Myocyte (in vitro differentiated cells): ENCODE data around the gene TGM1. TPM values are rescaled to one million over a fixed set of nuclear protein-coding genes. Genes with fewer than 3 reads are reported as not detected.
"Not testable (repeated sequence)": the region's sequence is repeated elsewhere in the genome, so short reads cannot be mapped to it uniquely, and the experiment has no call there.

ENCODE experiments used
- DNase-seq: peaks from one replicate; pipeline ENCODE4 v3.0.0-alpha.2; 2012; ENCODE audit warnings: low read depth
- total RNA-seq: library from RNA; depleted of rRNA; stranded (reverse); fragments of >200 nt; gene quantifications from 2 replicates; pipeline ENCODE4 v1.2.3, GENCODE V29; 2014

TGM1 gene
- total RNA-seq, 1 donor from 2014 or later: 0.08 TPM

- DNase-seq: peak; percentile 26
Measured at GRCh38 chr14:24234095-24235005, 28.6 kb downstream of the TGM1 start.

GRCh38 chr14:24233538-24233866 lies 29.5 kb downstream of the TGM1 start:
- no peak for DNase-seq

GRCh38 chr14:24232645-24233537 lies 30.1 kb downstream of the TGM1 start, which contains the start of gene GMPR2:
Gene GMPR2 (plus strand): TSS chr14:24232929. CDS start chr14:24233254, 325 bp downstream.
- no peak for DNase-seq

- peak; percentile 93 for DNase-seq
Measured at GRCh38 chr14:24232121-24232644, 30.8 kb downstream of the TGM1 start, which contains the start of gene NEDD8. Gene NEDD8 (minus strand): TSS chr14:24232367. CDS start chr14:24232267, 100 bp downstream.

GRCh38 chr14:24231263-24232120 lies 31.5 kb downstream of the TGM1 start:
- no peak for DNase-seq

GRCh38 chr14:24228902-24229301 lies 34.1 kb downstream of the TGM1 start:
- DNase-seq: no peak

- DNase-seq: no peak
Measured at GRCh38 chr14:24226473-24226872, 36.5 kb downstream of the TGM1 start.

GRCh38 chr14:24224618-24225071 lies 38.3 kb downstream of the TGM1 start:
- DNase-seq: peak; percentile 27

- DNase-seq: not testable (repeated sequence)
Measured at GRCh38 chr14:24222987-24223386, 40.0 kb downstream of the TGM1 start.

GRCh38 chr14:24219521-24219920 lies 43.5 kb downstream of the TGM1 start:
- no peak for DNase-seq

- no peak for DNase-seq
Measured at GRCh38 chr14:24219080-24219479, 43.9 kb downstream of the TGM1 start.

GRCh38 chr14:24216876-24217275 lies 46.1 kb downstream of the TGM1 start:
- DNase-seq: not testable (repeated sequence)

GRCh38 chr14:24216345-24216699 lies 46.7 kb downstream of the TGM1 start:
- DNase-seq: no peak

- peak; percentile 93 for DNase-seq
Measured at GRCh38 chr14:24215495-24216344, 47.3 kb downstream of the TGM1 start, which contains the start of gene MDP1. Gene MDP1 (minus strand): TSS chr14:24216066. CDS start chr14:24215955, 111 bp downstream.

- no peak for DNase-seq
Measured at GRCh38 chr14:24213866-24214662, 48.9 kb downstream of the TGM1 start.

GRCh38 chr14:24212924-24213865 lies 49.8 kb downstream of the TGM1 start, which contains the start of gene CHMP4A:
Gene CHMP4A (minus strand): TSS chr14:24213488. CDS start chr14:24213439, 49 bp downstream.
- peak; percentile 99 for DNase-seq

- DNase-seq: no peak
Measured at GRCh38 chr14:24211311-24211710, 51.7 kb downstream of the TGM1 start.
